ENCODE measurements around the gene EPHB1.

The EPHB1 gene

GRCh38 chr3:135155228-135155627 is 360.2 kb downstream of the EPHB1 start:
- Histone ChIP-seq H3K4me1 (ENCODE audit: insufficient read depth, insufficient read length) (no peaks in the 10 kb centered on the region), H3K27me3 (ENCODE audit: insufficient read depth, insufficient read length) (no peaks in the 10 kb centered on the region), H3K9ac (ENCODE audit: insufficient read length, low read depth) (no peak overlapping the region), H3K9me3 (ENCODE audit: insufficient read depth, low read length) (no peaks in the 10 kb centered on the region), H3K36me3 (ENCODE audit: insufficient read depth, insufficient read length, low read length) (no peaks in the 10 kb centered on the region), H3K4me3 (ENCODE audit: insufficient read length, low read depth) (no peak overlapping the region)
- DNase-seq (ENCODE audit: low read depth, low spot score) = no peak
- TF ChIP-seq ZNF274 (IDR thresholded peaks at IDR 0.05; ENCODE audit: low read depth, low read length) = no peak
- TF ChIP-seq SUZ12 (IDR thresholded peaks at IDR 0.05; ENCODE audit: extremely low read depth, insufficient read depth, insufficient read length) = no peak

GRCh38 chr3:135155791-135156190 is 360.7 kb downstream of the EPHB1 start:
- no peaks in the 10 kb centered on the region for H3K36me3 ChIP-seq (ENCODE audit: insufficient read depth, insufficient read length, low read length)
- no peaks in the 10 kb centered on the region for H3K4me1 ChIP-seq (ENCODE audit: insufficient read depth, insufficient read length)
- DNase-seq (ENCODE audit: low read depth, low spot score) = no peak
- TF ChIP-seq ZNF274 (IDR thresholded peaks at IDR 0.05; ENCODE audit: low read depth, low read length) (no peak), SUZ12 (IDR thresholded peaks at IDR 0.05; ENCODE audit: extremely low read depth, insufficient read depth, insufficient read length) (no peak), YY1 (IDR thresholded peaks at IDR 0.05; ENCODE audit: insufficient read depth, insufficient read length) (no peak)
- no peak overlapping the region for H3K9ac ChIP-seq (ENCODE audit: insufficient read length, low read depth)
- no peaks in the 10 kb centered on the region for H3K27me3 ChIP-seq (ENCODE audit: insufficient read depth, insufficient read length)
- H3K4me3 ChIP-seq (ENCODE audit: insufficient read length, low read depth) = no peak overlapping the region
- no peaks in the 10 kb centered on the region for H3K9me3 ChIP-seq (ENCODE audit: insufficient read depth, low read length)

- Histone ChIP-seq H3K4me1 (ENCODE audit: insufficient read depth, insufficient read length) (peaks cover 2% of the 10 kb centered on the region), H3K9me3 (ENCODE audit: insufficient read depth, low read length) (no peaks in the 10 kb centered on the region), H3K4me3 (ENCODE audit: insufficient read length, low read depth) (no peak overlapping the region), H3K9ac (ENCODE audit: insufficient read length, low read depth) (no peak overlapping the region), H3K27me3 (ENCODE audit: insufficient read depth, insufficient read length) (no peaks in the 10 kb centered on the region), H3K36me3 (ENCODE audit: insufficient read depth, insufficient read length, low read length) (no peaks in the 10 kb centered on the region)
- TF ChIP-seq SUZ12 (IDR thresholded peaks at IDR 0.05; ENCODE audit: extremely low read depth, insufficient read depth, insufficient read length) (no peak), ZNF274 (IDR thresholded peaks at IDR 0.05; ENCODE audit: low read depth, low read length) (no peak), YY1 (IDR thresholded peaks at IDR 0.05; ENCODE audit: insufficient read depth, insufficient read length) (no peak)
- DNase-seq (ENCODE audit: low read depth, low spot score) = no peak
These were observed 362.1 kb downstream of the EPHB1 start for GRCh38 chr3:135157045-135157740.

- Histone ChIP-seq H3K9me3 (ENCODE audit: insufficient read depth, low read length) (no peaks in the 10 kb centered on the region), H3K9ac (ENCODE audit: insufficient read length, low read depth) (no peak overlapping the region), H3K4me1 (ENCODE audit: insufficient read depth, insufficient read length) (peaks cover 2% of the 10 kb centered on the region), H3K36me3 (ENCODE audit: insufficient read depth, insufficient read length, low read length) (no peaks in the 10 kb centered on the region), H3K4me3 (ENCODE audit: insufficient read length, low read depth) (no peak overlapping the region), H3K27me3 (ENCODE audit: insufficient read depth, insufficient read length) (no peaks in the 10 kb centered on the region)
- DNase-seq (ENCODE audit: low read depth, low spot score) = no peak
- no peak for TF ChIP-seq SUZ12 (IDR thresholded peaks at IDR 0.05; ENCODE audit: extremely low read depth, insufficient read depth, insufficient read length)
- TF ChIP-seq ZNF274 (IDR thresholded peaks at IDR 0.05; ENCODE audit: low read depth, low read length) = no peak
- no peak for TF ChIP-seq YY1 (IDR thresholded peaks at IDR 0.05; ENCODE audit: insufficient read depth, insufficient read length)
These were observed 363.5 kb downstream of the EPHB1 start for GRCh38 chr3:135158520-135158919.

- no peaks in the 10 kb centered on the region for H3K27me3 ChIP-seq (ENCODE audit: insufficient read depth, insufficient read length)
- H3K9ac ChIP-seq (ENCODE audit: insufficient read length, low read depth) = no peak overlapping the region
- peaks cover 2% of the 10 kb centered on the region for H3K4me1 ChIP-seq (ENCODE audit: insufficient read depth, insufficient read length)
- H3K4me3 ChIP-seq (ENCODE audit: insufficient read length, low read depth) = no peak overlapping the region
- DNase-seq (ENCODE audit: low read depth, low spot score) = peak; percentile 43
- no peaks in the 10 kb centered on the region for H3K36me3 ChIP-seq (ENCODE audit: insufficient read depth, insufficient read length, low read length)
- TF ChIP-seq ZNF274 (IDR thresholded peaks at IDR 0.05; ENCODE audit: low read depth, low read length) = no peak
- no peak for TF ChIP-seq YY1 (IDR thresholded peaks at IDR 0.05; ENCODE audit: insufficient read depth, insufficient read length)
- no peak for TF ChIP-seq SUZ12 (IDR thresholded peaks at IDR 0.05; ENCODE audit: extremely low read depth, insufficient read depth, insufficient read length)
- H3K9me3 ChIP-seq (ENCODE audit: insufficient read depth, low read length) = no peaks in the 10 kb centered on the region
These were observed 364.7 kb downstream of the EPHB1 start for GRCh38 chr3:135159681-135160247.

- peak; percentile 57 for DNase-seq (ENCODE audit: low read depth, low spot score)
- no peak overlapping the region for H3K4me3 ChIP-seq (ENCODE audit: insufficient read length, low read depth)
- H3K9me3 ChIP-seq (ENCODE audit: insufficient read depth, low read length) = no peaks in the 10 kb centered on the region
- H3K36me3 ChIP-seq (ENCODE audit: insufficient read depth, insufficient read length, low read length) = no peaks in the 10 kb centered on the region
- H3K27me3 ChIP-seq (ENCODE audit: insufficient read depth, insufficient read length) = no peaks in the 10 kb centered on the region
- TF ChIP-seq SUZ12 (IDR thresholded peaks at IDR 0.05; ENCODE audit: extremely low read depth, insufficient read depth, insufficient read length) (no peak), ZNF274 (IDR thresholded peaks at IDR 0.05; ENCODE audit: low read depth, low read length) (no peak), YY1 (IDR thresholded peaks at IDR 0.05; ENCODE audit: insufficient read depth, insufficient read length) (no peak)
- H3K4me1 ChIP-seq (ENCODE audit: insufficient read depth, insufficient read length) = peaks cover 2% of the 10 kb centered on the region
- H3K9ac ChIP-seq (ENCODE audit: insufficient read length, low read depth) = no peak overlapping the region
These were observed 366.4 kb downstream of the EPHB1 start for GRCh38 chr3:135161425-135161824.

GRCh38 chr3:135163701-135164100 is 368.6 kb downstream of the EPHB1 start:
- Histone ChIP-seq H3K27me3 (ENCODE audit: insufficient read depth, insufficient read length) (no peaks in the 10 kb centered on the region), H3K9me3 (ENCODE audit: insufficient read depth, low read length) (no peaks in the 10 kb centered on the region), H3K4me3 (ENCODE audit: insufficient read length, low read depth) (no peak overlapping the region), H3K36me3 (ENCODE audit: insufficient read depth, insufficient read length, low read length) (no peaks in the 10 kb centered on the region), H3K4me1 (ENCODE audit: insufficient read depth, insufficient read length) (peaks cover 7% of the 10 kb centered on the region), H3K9ac (ENCODE audit: insufficient read length, low read depth) (no peak overlapping the region)
- TF ChIP-seq SUZ12 (IDR thresholded peaks at IDR 0.05; ENCODE audit: extremely low read depth, insufficient read depth, insufficient read length) (no peak), ZNF274 (IDR thresholded peaks at IDR 0.05; ENCODE audit: low read depth, low read length) (no peak), YY1 (IDR thresholded peaks at IDR 0.05; ENCODE audit: insufficient read depth, insufficient read length) (no peak)
- DNase-seq (ENCODE audit: low read depth, low spot score) = no peak

All from NT2/D1 (cell line).